ENCODE results near the gene TYW1. TPM values are rescaled to one million over a fixed set of nuclear protein-coding genes. Genes with fewer than 3 reads are reported as not detected.
"Not testable (repeated sequence)": the region's sequence is repeated elsewhere in the genome, so short reads cannot be mapped to it uniquely, and the experiment has no call there.

The TYW1 gene, protein sequence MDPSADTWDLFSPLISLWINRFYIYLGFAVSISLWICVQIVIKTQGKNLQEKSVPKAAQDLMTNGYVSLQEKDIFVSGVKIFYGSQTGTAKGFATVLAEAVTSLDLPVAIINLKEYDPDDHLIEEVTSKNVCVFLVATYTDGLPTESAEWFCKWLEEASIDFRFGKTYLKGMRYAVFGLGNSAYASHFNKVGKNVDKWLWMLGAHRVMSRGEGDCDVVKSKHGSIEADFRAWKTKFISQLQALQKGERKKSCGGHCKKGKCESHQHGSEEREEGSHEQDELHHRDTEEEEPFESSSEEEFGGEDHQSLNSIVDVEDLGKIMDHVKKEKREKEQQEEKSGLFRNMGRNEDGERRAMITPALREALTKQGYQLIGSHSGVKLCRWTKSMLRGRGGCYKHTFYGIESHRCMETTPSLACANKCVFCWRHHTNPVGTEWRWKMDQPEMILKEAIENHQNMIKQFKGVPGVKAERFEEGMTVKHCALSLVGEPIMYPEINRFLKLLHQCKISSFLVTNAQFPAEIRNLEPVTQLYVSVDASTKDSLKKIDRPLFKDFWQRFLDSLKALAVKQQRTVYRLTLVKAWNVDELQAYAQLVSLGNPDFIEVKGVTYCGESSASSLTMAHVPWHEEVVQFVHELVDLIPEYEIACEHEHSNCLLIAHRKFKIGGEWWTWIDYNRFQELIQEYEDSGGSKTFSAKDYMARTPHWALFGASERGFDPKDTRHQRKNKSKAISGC
- 10 to 100 TPM; 23.0 to 25.6 (median 24.2) TPM for polyA plus RNA-seq (ENCODE audit: insufficient read length in 4 of 4)

DNA sequence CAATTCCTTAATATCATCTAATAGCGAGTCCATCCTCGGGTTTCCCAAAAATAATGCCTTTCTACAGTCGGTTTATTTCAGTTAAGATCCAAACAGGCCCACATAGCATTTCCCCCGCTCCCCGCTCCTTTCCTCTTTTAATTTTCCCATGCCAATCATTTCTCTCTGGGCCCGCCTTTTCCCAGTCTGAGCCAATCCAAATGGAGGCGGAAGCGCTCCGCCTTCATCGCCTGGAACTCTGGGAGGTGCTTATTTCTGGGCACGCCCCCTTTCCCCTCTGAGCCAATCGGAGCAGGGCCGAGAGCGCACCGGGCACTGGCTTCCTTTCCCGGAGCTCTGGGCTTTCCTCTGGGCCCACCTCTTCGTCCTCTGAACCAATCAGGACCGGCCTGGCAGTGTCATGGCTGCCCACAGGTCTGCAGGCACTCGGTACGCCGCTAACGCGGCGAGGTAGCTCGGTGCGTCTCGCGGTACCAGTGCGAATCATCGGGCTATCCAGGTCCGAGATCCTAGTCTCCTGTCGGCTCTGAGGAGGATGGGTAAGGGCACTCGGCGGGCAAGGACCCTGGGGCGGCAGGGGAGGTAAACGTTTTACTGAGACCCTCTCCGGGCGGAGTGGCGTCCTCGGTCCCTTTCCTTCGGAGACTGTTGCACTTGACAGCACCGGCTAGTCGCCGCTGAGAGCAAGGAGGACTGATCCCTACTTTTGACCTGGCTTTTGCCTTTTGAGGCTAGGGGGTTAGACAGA lies at the start of gene TYW1:
Gene TYW1, plus strand, starts transcription at position 390 of the 748 bp plus-strand sequence. Its CDS starts 146 bp downstream, at position 536.
- peak; percentile 90 to 97 (median 94) for DNase-seq (ENCODE audit: low read depth in 4 of 4, low spot score in 2 of 4)

DNA sequence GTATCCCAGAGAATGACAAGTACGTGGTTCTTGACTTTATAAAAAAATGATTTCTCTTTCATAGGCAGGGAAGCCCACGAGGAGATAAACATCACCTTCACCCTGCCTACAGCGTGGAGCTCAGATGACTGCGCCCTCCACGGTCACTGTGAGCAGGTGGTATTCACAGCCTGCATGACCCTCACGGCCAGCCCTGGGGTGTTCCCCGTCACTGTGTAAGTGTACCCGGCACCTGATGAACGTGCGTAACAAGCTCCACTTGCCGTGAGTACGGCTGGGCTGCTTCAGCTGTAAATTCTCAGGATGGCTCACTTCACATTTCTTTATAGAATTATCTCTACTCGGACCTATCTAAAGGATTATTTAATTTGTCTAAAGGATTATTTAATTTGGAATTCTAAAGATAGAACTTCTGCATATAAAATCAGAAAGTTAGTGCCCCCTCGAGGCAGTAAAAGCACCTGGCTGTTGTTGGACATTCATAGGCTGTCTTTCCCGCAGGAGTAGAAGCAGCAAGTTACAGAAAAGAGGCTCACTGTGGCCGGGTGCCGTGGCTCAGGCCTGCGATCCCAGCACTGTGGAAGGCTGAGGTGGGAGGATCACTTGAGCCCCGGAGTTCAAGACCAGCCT lies 48.0 kb upstream of the TYW1 start:
- no peak for DNase-seq (ENCODE audit: low read depth in 4 of 4, low spot score in 2 of 4)

DNA sequence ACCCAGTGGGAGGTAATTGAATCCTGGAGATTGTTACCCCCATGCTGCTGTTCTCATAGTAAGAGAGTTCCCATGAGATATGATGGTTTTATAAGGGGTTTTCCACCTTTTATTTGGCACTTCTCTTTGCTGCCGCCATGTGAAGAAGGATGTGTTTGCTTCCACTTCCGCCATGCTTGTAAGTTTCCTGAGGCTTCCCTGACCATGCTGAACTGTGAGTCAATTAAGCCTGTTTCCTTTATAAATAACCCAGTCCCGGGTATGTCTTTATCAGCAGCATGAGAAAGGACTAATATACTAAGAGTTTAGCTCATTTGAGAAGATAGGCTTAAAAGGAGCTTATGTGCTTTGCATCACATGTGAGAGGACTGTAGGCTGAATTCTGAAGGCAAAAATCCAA lies 46.3 kb upstream of the TYW1 start:
- DNase-seq (ENCODE audit: low read depth in 4 of 4, low spot score in 2 of 4), result no peak

DNA sequence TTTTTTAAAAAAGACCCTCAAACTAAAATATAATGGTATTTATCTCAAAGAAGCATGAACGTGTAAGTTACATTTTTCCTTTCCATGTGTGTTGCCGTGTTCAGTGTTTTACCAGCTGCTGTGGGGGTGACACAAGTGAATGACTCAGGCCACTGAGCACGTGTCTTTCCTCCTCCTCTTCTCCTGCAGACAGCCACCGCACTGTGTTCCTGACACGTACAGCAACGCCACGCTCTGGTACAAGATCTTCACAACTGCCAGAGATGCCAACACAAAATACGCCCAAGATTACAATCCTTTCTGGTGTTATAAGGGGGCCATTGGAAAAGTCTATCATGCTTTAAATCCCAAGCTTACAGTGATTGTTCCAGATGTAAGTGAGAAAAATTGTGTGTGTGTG lies 45.9 kb upstream of the TYW1 start:
- no peak for DNase-seq (ENCODE audit: low read depth in 4 of 4, low spot score in 2 of 4)

- no peak for DNase-seq (ENCODE audit: low read depth in 4 of 4, low spot score in 2 of 4)
Measured at GRCh38 chr7:66952343-66953043, 44.1 kb upstream of the TYW1 start.

DNA sequence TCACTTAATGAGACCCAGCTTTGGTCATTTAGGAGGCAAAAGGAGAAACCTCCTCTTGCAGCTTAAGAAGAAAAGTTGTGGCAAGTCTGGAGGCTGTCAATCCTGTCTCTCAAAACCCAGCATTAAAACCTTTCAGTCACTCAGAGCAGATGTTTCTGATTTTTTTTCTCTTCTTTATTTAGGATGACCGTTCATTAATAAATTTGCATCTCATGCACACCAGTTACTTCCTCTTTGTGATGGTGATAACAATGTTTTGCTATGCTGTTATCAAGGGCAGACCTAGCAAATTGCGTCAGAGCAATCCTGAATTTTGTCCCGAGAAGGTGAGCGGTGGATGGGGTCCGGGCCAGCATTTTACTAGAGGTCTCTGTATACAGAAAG lies 43.6 kb upstream of the TYW1 start:
- no peak for DNase-seq (ENCODE audit: low read depth in 4 of 4, low spot score in 2 of 4)

- no peak for DNase-seq (ENCODE audit: low read depth in 4 of 4, low spot score in 2 of 4)
Measured at GRCh38 chr7:66957595-66958290, 38.9 kb upstream of the TYW1 start.

GRCh38 chr7:66958538-66959350 lies 37.9 kb upstream of the TYW1 start:
- no peak for DNase-seq (ENCODE audit: low read depth in 4 of 4, low spot score in 2 of 4)

DNA sequence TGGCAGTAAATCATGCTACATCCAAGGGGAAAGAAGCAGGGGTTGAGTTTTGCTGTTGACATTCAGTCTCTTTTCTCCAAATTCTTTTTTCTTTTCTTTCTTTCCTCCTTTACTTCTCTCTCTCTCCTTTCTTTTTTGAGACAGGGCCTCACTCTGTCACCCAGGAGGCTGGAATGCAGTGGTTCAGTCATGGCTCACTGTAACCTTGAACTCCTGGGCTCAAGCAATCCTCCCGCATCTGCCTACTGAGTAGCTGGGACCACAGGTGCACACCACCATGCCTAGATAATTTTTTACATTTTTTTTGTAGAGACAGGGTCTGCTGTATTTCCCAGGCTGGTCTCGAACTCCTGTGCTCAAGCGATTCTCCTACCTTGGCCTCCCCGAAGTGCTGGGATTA lies 36.4 kb upstream of the TYW1 start:
- no peak for DNase-seq (ENCODE audit: low read depth in 4 of 4, low spot score in 2 of 4)

- DNase-seq (ENCODE audit: low read depth in 4 of 4, low spot score in 2 of 4), result no peak
Measured at GRCh38 chr7:66961096-66961495, 35.5 kb upstream of the TYW1 start.

DNA sequence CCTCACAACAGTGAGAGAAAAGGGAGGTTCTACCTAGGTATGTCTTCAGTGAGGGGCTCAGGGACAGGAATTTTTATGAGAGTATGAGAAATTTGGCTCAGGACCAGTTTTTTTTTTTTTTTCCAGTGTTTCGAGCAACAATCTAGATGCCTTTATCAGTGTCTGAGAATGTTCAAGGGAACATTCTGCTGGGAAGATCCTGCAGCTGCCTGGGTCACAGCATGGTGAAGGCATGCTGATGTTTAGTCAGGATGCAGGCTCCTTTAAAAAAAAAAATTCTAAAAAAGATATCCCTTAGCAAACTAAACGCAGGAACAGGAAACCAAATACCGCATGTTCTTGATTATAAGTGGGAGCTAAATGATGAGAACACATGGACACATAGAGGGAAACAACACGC lies 32.2 kb upstream of the TYW1 start:
- no peak for DNase-seq (ENCODE audit: low read depth in 4 of 4, low spot score in 2 of 4)

- no peak for DNase-seq (ENCODE audit: low read depth in 4 of 4, low spot score in 2 of 4)
Measured at GRCh38 chr7:66967029-66967428, 29.6 kb upstream of the TYW1 start.

DNA sequence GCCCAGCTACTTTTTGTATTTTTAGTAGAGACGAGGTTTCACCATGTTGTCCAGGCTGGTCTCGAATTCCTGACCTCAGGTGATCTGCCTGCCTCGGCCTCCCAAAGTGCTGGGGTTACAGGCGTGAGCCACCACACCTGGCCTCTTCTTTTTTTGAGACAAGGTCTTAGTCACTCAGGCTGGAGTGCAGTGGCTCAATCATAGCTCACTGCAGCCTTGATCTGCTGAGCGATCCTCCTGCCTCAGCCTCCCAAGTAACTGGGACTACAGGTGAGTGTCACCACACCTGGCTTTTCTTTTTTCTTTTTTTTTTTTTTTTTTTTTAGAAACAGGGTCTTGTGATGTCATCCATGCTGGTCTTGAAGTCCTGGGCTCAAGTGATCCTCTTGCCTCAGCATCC lies 27.6 kb upstream of the TYW1 start:
- DNase-seq (ENCODE audit: low read depth in 4 of 4, low spot score in 2 of 4), result not testable (repeated sequence)

DNA sequence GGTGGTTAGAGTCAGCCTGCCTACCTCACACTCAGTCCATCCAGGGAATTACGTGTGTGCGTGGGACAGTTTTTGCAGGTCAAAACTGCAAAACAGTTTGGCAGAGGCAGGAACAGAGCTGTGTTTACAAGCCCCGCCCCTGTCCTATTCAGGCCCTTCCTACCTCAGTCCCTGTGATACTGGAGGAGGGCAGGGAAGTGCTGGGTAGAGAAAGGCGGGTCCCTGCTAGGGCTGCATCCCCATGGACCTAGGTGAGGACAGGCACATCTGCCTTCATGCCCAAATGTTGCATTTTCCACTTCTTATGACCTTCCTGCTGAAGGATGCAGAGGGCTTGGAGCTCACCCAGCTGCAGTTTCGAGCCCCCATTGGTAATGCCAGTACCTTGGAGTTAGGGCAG lies 26.3 kb upstream of the TYW1 start:
- DNase-seq (ENCODE audit: low read depth in 4 of 4, low spot score in 2 of 4), result no peak

GRCh38 chr7:66974986-66975590 lies 21.5 kb upstream of the TYW1 start:
- DNase-seq (ENCODE audit: low read depth in 4 of 4, low spot score in 2 of 4), result no peak

DNA sequence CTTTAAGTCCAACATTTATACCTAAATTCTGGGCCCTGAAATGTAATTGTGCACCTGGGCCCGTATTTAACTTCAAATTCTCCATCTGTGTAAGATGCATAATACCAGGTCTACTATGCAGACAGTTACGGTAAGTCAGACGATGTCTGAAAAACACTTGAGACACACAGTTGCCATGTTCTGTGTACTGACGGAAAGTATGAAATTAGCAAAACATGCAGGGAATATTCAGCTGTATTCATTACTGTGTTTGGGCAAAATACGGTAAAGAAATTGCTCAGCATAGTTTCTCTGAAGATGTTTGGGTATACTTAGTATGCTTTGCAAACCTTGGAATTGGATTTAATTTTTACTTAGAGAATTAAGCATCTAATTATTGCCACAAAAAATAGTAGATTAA lies 18.3 kb upstream of the TYW1 start:
- DNase-seq (ENCODE audit: low read depth in 4 of 4, low spot score in 2 of 4), result not testable (repeated sequence)

DNA sequence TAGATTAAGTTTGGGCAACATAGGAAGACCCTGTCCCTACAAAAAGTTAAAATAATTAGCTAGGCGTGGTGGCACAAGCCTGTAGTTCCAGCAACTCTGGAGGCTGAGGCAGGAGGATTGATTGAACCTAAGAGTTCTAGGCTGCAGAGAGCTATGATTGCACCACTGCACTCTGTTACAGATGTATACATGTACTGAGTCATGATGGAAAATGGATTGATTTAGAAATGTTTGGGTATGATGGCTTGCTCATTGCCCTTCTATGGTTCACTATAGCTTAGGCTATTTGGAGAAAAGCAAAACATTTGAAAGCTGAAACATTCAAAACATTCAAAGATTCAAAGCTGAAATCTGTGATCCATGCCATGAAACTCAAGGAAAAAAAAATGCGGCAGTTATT lies 17.6 kb upstream of the TYW1 start:
- DNase-seq (ENCODE audit: low read depth in 4 of 4, low spot score in 2 of 4), result not testable (repeated sequence)

DNA sequence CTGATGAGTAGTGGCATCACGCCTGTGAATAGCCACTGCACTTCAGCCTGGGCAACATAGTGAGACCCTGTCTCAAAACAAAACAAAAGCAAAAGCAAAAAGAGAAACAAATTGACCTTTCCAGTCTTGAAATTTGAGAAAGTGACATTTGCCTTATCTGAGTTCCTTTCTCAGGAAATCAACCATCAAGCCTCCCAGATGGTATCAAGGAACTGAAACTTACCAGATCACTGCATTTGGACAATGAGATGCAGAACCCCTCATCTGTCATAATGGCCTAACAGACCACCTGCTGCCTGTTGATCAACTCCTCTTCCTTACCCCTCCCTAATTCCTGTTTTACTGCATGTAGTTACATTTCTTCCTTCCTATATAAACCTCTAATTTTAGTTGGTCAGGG lies 16.3 kb upstream of the TYW1 start:
- DNase-seq (ENCODE audit: low read depth in 4 of 4, low spot score in 2 of 4), result not testable (repeated sequence)
